BE2C (cell line): ENCODE data around the gene CNGB1. TPM values are rescaled to one million over a fixed set of nuclear protein-coding genes. Genes with fewer than 3 reads are reported as not detected.

ENCODE experiments used
- DNase-seq: peaks from one replicate; pipeline ENCODE4 v3.0.0-alpha.2; 2020
- H3K27me3 ChIP-seq: fragments of 250-450 bp; sonication (Bioruptor Pico); 2 replicates; pipeline ENCODE4 v1.5.1; 2020; ENCODE audit warnings: mild to moderate bottlenecking
- H3K36me3 ChIP-seq: fragments of 250-450 bp; sonication (Bioruptor Pico); 2 replicates; pipeline ENCODE4 v1.5.1; 2020; ENCODE audit warnings: mild to moderate bottlenecking
- H3K4me1 ChIP-seq: fragments of 250-450 bp; sonication (Bioruptor Pico); 2 replicates; pipeline ENCODE4 v1.5.1; 2020
- H3K4me3 ChIP-seq: 2 replicates; pipeline ENCODE4 v1.5.1; 2011; ENCODE audit warnings: low read depth, low read length
- H3K9me3 ChIP-seq: fragments of 250-450 bp; sonication (Bioruptor Pico); 2 replicates; pipeline ENCODE4 v1.5.1; 2020
- polyA plus RNA-seq: library from polyadenylated mRNA; unstranded; fragments of >200 nt; gene quantifications from one replicate; pipeline ENCODE4 v1.2.1, GENCODE V29; 2012; ENCODE audit warnings: low read depth, missing spikeins; ENCODE audit not compliant: insufficient read length, insufficient read depth
- TF ChIP-seq, protein P1 (sequence below): IDR thresholded peaks from 2 replicates; pipeline ENCODE4 v1.5.1; 2012; ENCODE audit warnings: mild to moderate bottlenecking, low read depth, low read length

CNGB1 gene
- polyA plus RNA-seq, result 3.8 TPM

DNA sequence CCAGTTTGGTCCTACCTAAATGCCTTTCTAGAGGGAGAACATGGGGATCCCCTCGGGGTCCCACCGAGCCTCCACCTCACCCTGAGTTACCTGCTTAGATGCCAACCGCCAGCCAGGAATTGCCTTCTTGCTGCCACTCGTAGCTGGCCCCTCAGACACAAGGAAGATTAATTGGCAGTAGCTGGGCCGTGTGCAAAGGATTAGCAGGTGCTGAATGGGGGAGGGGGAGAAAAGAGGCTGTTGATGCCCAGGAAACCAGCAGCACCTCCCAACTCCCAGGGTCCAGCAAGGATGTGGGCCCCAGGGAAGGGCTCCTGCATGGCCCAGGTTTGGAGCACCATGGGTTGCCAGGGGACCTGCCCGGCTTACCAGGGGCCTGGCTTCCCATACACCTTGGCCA lies at the start of gene CNGB1:
TSS of gene CNGB1 (minus strand) at position 159 of the 400 bp plus-strand sequence. CDS start 3,842 bp downstream, outside the sequence.
- Histone ChIP-seq H3K9me3 (no peaks in the 10 kb centered on the region), H3K36me3 (no peaks in the 10 kb centered on the region), H3K4me1 (no peaks in the 10 kb centered on the region), H3K4me3 (no peak within 1 kb of the TSS), H3K27me3 (no peaks in the 10 kb centered on the region)
- TF ChIP-seq, protein P1, sequence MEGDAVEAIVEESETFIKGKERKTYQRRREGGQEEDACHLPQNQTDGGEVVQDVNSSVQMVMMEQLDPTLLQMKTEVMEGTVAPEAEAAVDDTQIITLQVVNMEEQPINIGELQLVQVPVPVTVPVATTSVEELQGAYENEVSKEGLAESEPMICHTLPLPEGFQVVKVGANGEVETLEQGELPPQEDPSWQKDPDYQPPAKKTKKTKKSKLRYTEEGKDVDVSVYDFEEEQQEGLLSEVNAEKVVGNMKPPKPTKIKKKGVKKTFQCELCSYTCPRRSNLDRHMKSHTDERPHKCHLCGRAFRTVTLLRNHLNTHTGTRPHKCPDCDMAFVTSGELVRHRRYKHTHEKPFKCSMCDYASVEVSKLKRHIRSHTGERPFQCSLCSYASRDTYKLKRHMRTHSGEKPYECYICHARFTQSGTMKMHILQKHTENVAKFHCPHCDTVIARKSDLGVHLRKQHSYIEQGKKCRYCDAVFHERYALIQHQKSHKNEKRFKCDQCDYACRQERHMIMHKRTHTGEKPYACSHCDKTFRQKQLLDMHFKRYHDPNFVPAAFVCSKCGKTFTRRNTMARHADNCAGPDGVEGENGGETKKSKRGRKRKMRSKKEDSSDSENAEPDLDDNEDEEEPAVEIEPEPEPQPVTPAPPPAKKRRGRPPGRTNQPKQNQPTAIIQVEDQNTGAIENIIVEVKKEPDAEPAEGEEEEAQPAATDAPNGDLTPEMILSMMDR, result no peak
- DNase-seq, result no peak

GRCh38 chr16:58019866-58020538 lies 49.1 kb upstream of the CNGB1 start:
- DNase-seq, result no peak
- Histone ChIP-seq H3K9me3 (no peaks in the 10 kb centered on the region), H3K4me1 (peaks cover 33% of the 10 kb centered on the region), H3K4me3 (no peak overlapping the region), H3K36me3 (no peaks in the 10 kb centered on the region; the same call in 1 of the 2 replicates), H3K27me3 (peaks cover 14% of the 10 kb centered on the region)
- TF ChIP-seq, protein P1, result no peak

DNA sequence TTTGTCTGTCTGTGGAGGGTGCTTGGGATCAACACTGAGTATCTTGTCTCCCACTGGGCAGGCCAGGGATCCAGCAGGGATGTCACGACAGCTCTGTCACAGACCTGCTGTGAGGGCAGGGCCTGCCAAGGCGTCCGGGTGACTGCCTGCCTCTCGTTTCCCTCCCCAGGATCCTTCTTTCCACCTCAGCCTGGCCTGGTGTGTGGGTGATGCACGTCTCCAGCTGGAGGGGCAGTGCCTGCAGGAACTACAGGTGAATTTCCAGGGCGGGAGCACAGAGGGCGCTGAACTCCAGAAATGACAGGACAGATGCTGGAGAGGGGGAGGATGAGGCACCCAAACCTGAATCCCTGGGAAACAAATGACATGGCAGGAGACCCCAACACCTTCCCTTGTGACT lies 47.9 kb upstream of the CNGB1 start:
- H3K36me3 ChIP-seq, result no peaks in the 10 kb centered on the region; the same call in 1 of the 2 replicates
- no peaks in the 10 kb centered on the region for H3K9me3 ChIP-seq
- peaks cover 28% of the 10 kb centered on the region for H3K4me1 ChIP-seq
- H3K4me3 ChIP-seq, result no peak overlapping the region
- TF ChIP-seq, protein P1, result peak; percentile 34; the same call in 1 of the 2 replicates
- H3K27me3 ChIP-seq, result peaks cover 2% of the 10 kb centered on the region
- DNase-seq, result no peak

DNA sequence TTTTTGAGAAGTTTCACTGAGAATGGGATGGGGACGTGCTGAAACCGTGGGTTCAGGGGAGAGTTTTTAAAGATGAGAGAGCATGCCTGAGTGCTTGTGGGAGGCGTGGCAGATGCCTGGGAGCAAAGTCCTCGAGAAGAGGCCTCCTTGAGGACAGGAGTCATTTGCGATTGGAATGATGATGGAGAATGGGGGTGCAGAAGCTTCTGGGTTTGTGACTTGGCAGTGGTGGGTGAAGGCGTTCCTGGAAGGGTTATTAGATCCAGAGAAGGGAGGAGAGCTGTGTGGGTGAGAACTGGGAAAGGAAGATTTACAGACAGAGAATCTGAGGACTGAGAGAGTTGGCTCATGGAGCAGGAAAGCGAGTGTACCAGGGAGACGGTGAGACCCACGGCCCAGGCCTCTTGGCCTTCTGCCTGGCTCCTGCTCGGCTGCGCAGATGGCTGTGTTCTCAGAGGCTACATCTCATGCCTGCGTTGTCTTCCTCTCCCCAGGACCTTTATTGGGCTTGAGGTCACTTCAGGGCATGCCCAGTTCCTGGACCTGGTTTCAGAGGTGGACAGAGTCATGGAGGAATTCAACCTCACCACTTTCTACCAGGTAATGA lies 46.0 kb upstream of the CNGB1 start:
- H3K4me1 ChIP-seq, result peaks cover 13% of the 10 kb centered on the region
- no peaks in the 10 kb centered on the region for H3K27me3 ChIP-seq
- DNase-seq, result no peak
- no peaks in the 10 kb centered on the region for H3K9me3 ChIP-seq
- peaks cover 4% of the 10 kb centered on the region; the same call in 1 of the 2 replicates for H3K36me3 ChIP-seq
- H3K4me3 ChIP-seq, result no peak overlapping the region
- TF ChIP-seq, protein P1, result no peak

GRCh38 chr16:58013201-58013956 lies 42.5 kb upstream of the CNGB1 start:
- no peak for DNase-seq
- H3K9me3 ChIP-seq, result no peaks in the 10 kb centered on the region
- TF ChIP-seq, protein P1, result no peak
- H3K36me3 ChIP-seq, result peaks cover 11% of the 10 kb centered on the region; the same call in 1 of the 2 replicates
- no peaks in the 10 kb centered on the region for H3K27me3 ChIP-seq
- H3K4me1 ChIP-seq, result no peaks in the 10 kb centered on the region; the same call in 1 of the 2 replicates
- H3K4me3 ChIP-seq, result no peak overlapping the region
